PC-9 (cell line): ENCODE results near the gene MUCL3. TPM values are rescaled to one million over a fixed set of nuclear protein-coding genes. Genes with fewer than 3 reads are reported as not detected.
"Not testable (repeated sequence)": the region's sequence is repeated elsewhere in the genome, so short reads cannot be mapped to it uniquely, and the experiment has no call there.

Experiments used
- BruUV-seq: library from RNA; stranded (reverse); fragments of 400-500 nt; replicated peaks from 2 replicates; lab custom pipeline; 2021; lab: Mats Ljungman, UMichigan
- CTCF ChIA-PET: fragments of 300-600 bp; sonication (Branson Sonifier 250); formaldehyde crosslinking; loops from one replicate; lab custom pipeline; 2022; ENCODE audit warnings: antibody characterized with exemption; lab: Charles Lee
- POLR2A ChIA-PET: fragments of 300-600 bp; sonication (Branson Sonifier 250); formaldehyde crosslinking; loops from one replicate; lab custom pipeline; 2022; ENCODE audit warnings: antibody characterized with exemption; ENCODE audit not compliant: unreplicated experiment; lab: Charles Lee
- DNase-seq, 2 experiments: peaks; one replicate each; pipeline versions ENCODE4 v3.0.0 to v3.0.0-alpha.2; 2015 to 2022; ENCODE audit warnings: mixed read lengths in 1 of 2
- H2AFZ ChIP-seq: fragments of 200-600 bp; sonication (generic); 2 replicates; pipeline ENCODE4 v1.8.1; 2017; ENCODE audit warnings: antibody characterized with exemption
- H3F3A ChIP-seq: fragments of 200-600 bp; sonication (generic); 2 replicates; pipeline ENCODE4 v1.8.1; 2017; ENCODE audit warnings: antibody characterized with exemption, mild to moderate bottlenecking, low read depth; ENCODE audit not compliant: insufficient read depth
- H3K27ac ChIP-seq: fragments of 200-600 bp; sonication (generic); 2 replicates; pipeline ENCODE4 v1.6.1; 2016; ENCODE audit warnings: mixed run types
- H3K27me3 ChIP-seq: fragments of 200-600 bp; sonication (generic); 2 replicates; pipeline ENCODE4 v1.6.1; 2016; ENCODE audit warnings: low read depth, mixed run types; ENCODE audit not compliant: insufficient read depth
- H3K36me3 ChIP-seq: fragments of 200-600 bp; sonication (generic); 2 replicates; pipeline ENCODE4 v1.6.1; 2016; ENCODE audit warnings: low read depth, mixed run types
- H3K4me1 ChIP-seq: fragments of 200-600 bp; sonication (generic); replicated peaks from 2 replicates; pipeline ENCODE4 v1.6.1; 2016; ENCODE audit warnings: mixed run types; ENCODE audit not compliant: insufficient read depth
- H3K4me2 ChIP-seq: fragments of 200-600 bp; sonication (generic); 2 replicates; pipeline ENCODE4 v1.6.1; 2017; ENCODE audit warnings: mixed run types
- H3K4me3 ChIP-seq: fragments of 200-600 bp; sonication (generic); 2 replicates; pipeline ENCODE4 v1.6.1; 2016; ENCODE audit warnings: mixed run types
- H3K79me2 ChIP-seq: fragments of 200-600 bp; sonication (generic); 2 replicates; pipeline ENCODE4 v1.6.1; 2017; ENCODE audit warnings: low read depth, mixed run types
- H3K9me2 ChIP-seq: fragments of 200-600 bp; sonication (generic); 2 replicates; pipeline ENCODE4 v1.8.1; 2017; ENCODE audit warnings: mild to moderate bottlenecking; ENCODE audit not compliant: insufficient read depth
- H3K9me3 ChIP-seq: fragments of 200-600 bp; sonication (generic); 2 replicates; pipeline ENCODE4 v1.8.1; 2016; ENCODE audit warnings: low read depth; ENCODE audit not compliant: insufficient read depth
- H4K20me1 ChIP-seq: fragments of 200-600 bp; sonication (generic); 2 replicates; pipeline ENCODE4 v1.8.1; 2017; ENCODE audit not compliant: insufficient read depth
- CTCF ChIP-seq: fragments of 200-600 bp; sonication (generic); conservative IDR thresholded peaks from 2 replicates; pipeline ENCODE4 v1.6.1; 2017; ENCODE audit warnings: mixed run types, antibody characterized with exemption, mild to moderate bottlenecking, moderate library complexity
- EZH2 ChIP-seq: fragments of 200-600 bp; sonication (generic); IDR thresholded peaks from 2 replicates; pipeline ENCODE4 v1.8.0; 2017; ENCODE audit warnings: antibody characterized with exemption, low read depth
- intact Hi-C: fragments of 100-400 bp; cut with micrococcal nuclease; formaldehyde crosslinking; loops from one replicate; pipeline ENCODE4 v1.10.0; 2022; ENCODE audit not compliant: unreplicated experiment
- total RNA-seq: library from RNA; stranded (reverse); gene quantifications from 2 replicates; pipeline ENCODE4 v1.2.3, GENCODE V29; 2021

MUCL3 gene
- total RNA-seq, 1 experiment from 2014 or later = not detected

GRCh38 chr6:30966154-30966553 is 25.4 kb downstream of the MUCL3 start:
- Histone ChIP-seq H3K9me2 (no peaks in the 10 kb centered on the region), H2AFZ (no peak overlapping the region), H3K4me2 (no peak overlapping the region), H3K27ac (no peak overlapping the region), H3K36me3 (no peaks in the 10 kb centered on the region), H4K20me1 (no peaks in the 10 kb centered on the region), H3K79me2 (no peaks in the 10 kb centered on the region), H3F3A (peaks cover 8% of the 10 kb centered on the region; the same call in 1 of the 2 replicates), H3K27me3 (no peaks in the 10 kb centered on the region; the same call in 1 of the 2 replicates), H3K4me1 (0 out of 2 replicates have a peak, but pooled peaks cover 8% of the 10 kb centered on the region), H3K9me3 (no peaks in the 10 kb centered on the region), H3K4me3 (no peak overlapping the region)
- intact Hi-C loops = no loop called here
- no TSS peak for BruUV-seq
- ChIA-PET CTCF (no interaction called here), POLR2A (no interaction called here)
- TF ChIP-seq EZH2 (no peak), CTCF (no peak)
- DNase-seq = no peak

GRCh38 chr6:30969171-30969570 is 28.4 kb downstream of the MUCL3 start:
- H3K27ac ChIP-seq, POLR2A ChIA-PET: not testable (repeated sequence)

GRCh38 chr6:30970946-30971345 is 30.2 kb downstream of the MUCL3 start:
- CTCF ChIA-PET = no interaction called here
- Histone ChIP-seq H3K79me2 (no peaks in the 10 kb centered on the region), H3K4me3 (no peak overlapping the region), H3K4me1 (peaks cover 7% of the 10 kb centered on the region), H3K9me2 (no peaks in the 10 kb centered on the region), H3F3A (no peaks in the 10 kb centered on the region), H3K27ac (no peak overlapping the region), H3K27me3 (no peaks in the 10 kb centered on the region), H3K36me3 (no peaks in the 10 kb centered on the region), H2AFZ (no peak overlapping the region), H3K9me3 (no peaks in the 10 kb centered on the region), H3K4me2 (no peak overlapping the region), H4K20me1 (no peaks in the 10 kb centered on the region)
- no peak for TF ChIP-seq CTCF
- TF ChIP-seq EZH2 = no peak
- intact Hi-C loops = no loop called here
- POLR2A ChIA-PET = no interaction called here
- DNase-seq = no peak
- BruUV-seq = no TSS peak

More at GRCh38 chr6:30969171-30969570, 28.4 kb downstream of the MUCL3 start:
- H3K27me3 ChIP-seq, H3K36me3 ChIP-seq, DNase-seq, H3F3A ChIP-seq, H3K4me3 ChIP-seq, H3K4me2 ChIP-seq, H4K20me1 ChIP-seq, H3K9me3 ChIP-seq, intact Hi-C loops, H2AFZ ChIP-seq, H3K4me1 ChIP-seq, H3K9me2 ChIP-seq, BruUV-seq, H3K79me2 ChIP-seq, CTCF ChIA-PET: not testable (repeated sequence)

GRCh38 chr6:30972816-30973215 is 32.0 kb downstream of the MUCL3 start:
- Histone ChIP-seq H4K20me1 (no peaks in the 10 kb centered on the region), H2AFZ (no peak overlapping the region), H3K4me1 (peaks cover 7% of the 10 kb centered on the region), H3K9me2 (no peaks in the 10 kb centered on the region), H3K9me3 (no peaks in the 10 kb centered on the region), H3K4me2 (no peak overlapping the region), H3K36me3 (no peaks in the 10 kb centered on the region), H3F3A (no peaks in the 10 kb centered on the region), H3K4me3 (no peak overlapping the region), H3K27me3 (no peaks in the 10 kb centered on the region), H3K27ac (no peak overlapping the region), H3K79me2 (no peaks in the 10 kb centered on the region)
- TF ChIP-seq EZH2 (no peak), CTCF (no peak)
- intact Hi-C loops = no loop called here
- no TSS peak for BruUV-seq
- ChIA-PET POLR2A (no interaction called here), CTCF (no interaction called here)
- DNase-seq = no peak
